ENCODE results near the gene CAPS2. TPM values are rescaled to one million over a fixed set of nuclear protein-coding genes. Genes with fewer than 3 reads are reported as not detected.

CAPS2 gene
- total RNA-seq, result 2.1 to 7.6 TPM (median 2.4 TPM) in 3 replicates
- long read RNA-seq, partial matches to known transcripts, result 0 of 4 reads
- long read RNA-seq, other reads (novel, unspliced or antisense), result 4 of 4 reads

DNA sequence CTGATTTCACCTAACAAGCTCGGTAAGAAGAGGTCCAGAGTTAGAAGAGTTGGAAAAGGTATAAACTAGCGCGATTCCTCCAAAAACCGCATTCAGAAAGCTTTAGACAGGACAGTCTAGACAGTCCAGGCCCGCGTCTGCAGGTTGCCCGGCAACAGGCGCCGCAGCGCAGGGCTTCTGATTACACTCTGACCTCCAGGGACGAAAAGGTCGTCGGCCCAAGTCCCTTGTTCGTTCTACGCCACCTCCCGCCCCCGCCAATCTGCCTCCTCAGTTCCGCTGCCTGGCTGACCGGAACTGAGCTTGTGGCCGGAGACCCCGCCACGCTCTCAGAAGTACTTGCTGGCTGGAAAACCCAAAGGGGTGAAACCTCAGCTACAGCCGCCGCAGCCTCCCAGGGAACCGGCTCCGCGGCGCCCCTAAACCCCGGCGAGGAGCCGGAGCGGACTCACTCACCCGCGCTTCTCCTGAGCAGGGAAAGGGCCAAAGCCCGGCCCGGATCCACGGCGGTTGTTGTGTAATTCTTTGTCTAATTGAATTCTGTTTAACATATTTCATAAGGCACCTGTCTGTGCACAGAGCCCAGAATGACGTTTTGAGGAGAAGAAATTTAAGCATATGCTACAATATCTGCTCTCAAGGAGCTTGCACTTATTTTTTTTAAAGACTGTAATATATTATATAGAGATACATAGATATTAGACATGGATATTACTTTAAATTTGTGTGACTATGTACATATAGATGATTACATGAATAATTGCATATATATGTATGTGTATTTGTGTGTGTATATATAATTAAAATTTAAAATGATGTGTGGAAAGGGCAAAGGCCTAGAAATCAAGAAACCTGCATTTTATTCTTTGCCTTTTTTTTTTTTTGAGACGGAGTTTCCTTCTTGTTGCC, at the start of gene CAPS2:
Gene CAPS2, minus strand, starts transcription at position 407 of the 909 bp plus-strand sequence. CDS start 3,826 bp downstream, outside the sequence.
- Mint-ChIP-seq H3K27me3 (ENCODE audit: low read depth) (no peaks in the 10 kb centered on the region), H3K9me3 (ENCODE audit: low read depth) (no peaks in the 10 kb centered on the region), H3K4me3 (ENCODE audit: unreplicated experiment) (peak within 1 kb of the TSS; percentile 98), H3K36me3 (ENCODE audit: low read depth) (no peaks in the 10 kb centered on the region), H3K4me1 (ENCODE audit: low read depth) (peaks cover 23% of the 10 kb centered on the region), H3K27ac (ENCODE audit: unreplicated experiment) (peak within 1 kb of the TSS; percentile 89)
- TF ChIP-seq, protein P1, sequence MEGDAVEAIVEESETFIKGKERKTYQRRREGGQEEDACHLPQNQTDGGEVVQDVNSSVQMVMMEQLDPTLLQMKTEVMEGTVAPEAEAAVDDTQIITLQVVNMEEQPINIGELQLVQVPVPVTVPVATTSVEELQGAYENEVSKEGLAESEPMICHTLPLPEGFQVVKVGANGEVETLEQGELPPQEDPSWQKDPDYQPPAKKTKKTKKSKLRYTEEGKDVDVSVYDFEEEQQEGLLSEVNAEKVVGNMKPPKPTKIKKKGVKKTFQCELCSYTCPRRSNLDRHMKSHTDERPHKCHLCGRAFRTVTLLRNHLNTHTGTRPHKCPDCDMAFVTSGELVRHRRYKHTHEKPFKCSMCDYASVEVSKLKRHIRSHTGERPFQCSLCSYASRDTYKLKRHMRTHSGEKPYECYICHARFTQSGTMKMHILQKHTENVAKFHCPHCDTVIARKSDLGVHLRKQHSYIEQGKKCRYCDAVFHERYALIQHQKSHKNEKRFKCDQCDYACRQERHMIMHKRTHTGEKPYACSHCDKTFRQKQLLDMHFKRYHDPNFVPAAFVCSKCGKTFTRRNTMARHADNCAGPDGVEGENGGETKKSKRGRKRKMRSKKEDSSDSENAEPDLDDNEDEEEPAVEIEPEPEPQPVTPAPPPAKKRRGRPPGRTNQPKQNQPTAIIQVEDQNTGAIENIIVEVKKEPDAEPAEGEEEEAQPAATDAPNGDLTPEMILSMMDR (IDR thresholded peaks at IDR 0.05), result peak; percentile 13
- DNase-seq (ENCODE audit: low spot score), result peak; percentile 95

GRCh38 chr12:75378354-75378753, 48.2 kb upstream of the CAPS2 start:
- H3K4me1 Mint-ChIP-seq (ENCODE audit: low read depth), result peaks cover 12% of the 10 kb centered on the region
- TF ChIP-seq, protein P1 (IDR thresholded peaks at IDR 0.05), result no peak
- no peaks in the 10 kb centered on the region for H3K9me3 Mint-ChIP-seq (ENCODE audit: low read depth)
- DNase-seq (ENCODE audit: low spot score), result no peak
- H3K27ac Mint-ChIP-seq (ENCODE audit: unreplicated experiment), result peak overlapping the region; percentile 84
- H3K4me3 Mint-ChIP-seq (ENCODE audit: unreplicated experiment), result no peak overlapping the region
- no peaks in the 10 kb centered on the region for H3K36me3 Mint-ChIP-seq (ENCODE audit: low read depth)
- H3K27me3 Mint-ChIP-seq (ENCODE audit: low read depth), result no peaks in the 10 kb centered on the region

GRCh38 chr12:75374971-75375370, 44.8 kb upstream of the CAPS2 start:
- Mint-ChIP-seq H3K4me1 (ENCODE audit: low read depth) (peaks cover 12% of the 10 kb centered on the region), H3K4me3 (ENCODE audit: unreplicated experiment) (no peak overlapping the region), H3K27me3 (ENCODE audit: low read depth) (no peaks in the 10 kb centered on the region), H3K27ac (ENCODE audit: unreplicated experiment) (no peak overlapping the region), H3K9me3 (ENCODE audit: low read depth) (no peaks in the 10 kb centered on the region), H3K36me3 (ENCODE audit: low read depth) (no peaks in the 10 kb centered on the region)
- DNase-seq (ENCODE audit: low spot score), result no peak
- TF ChIP-seq, protein P1 (IDR thresholded peaks at IDR 0.05), result no peak

DNA sequence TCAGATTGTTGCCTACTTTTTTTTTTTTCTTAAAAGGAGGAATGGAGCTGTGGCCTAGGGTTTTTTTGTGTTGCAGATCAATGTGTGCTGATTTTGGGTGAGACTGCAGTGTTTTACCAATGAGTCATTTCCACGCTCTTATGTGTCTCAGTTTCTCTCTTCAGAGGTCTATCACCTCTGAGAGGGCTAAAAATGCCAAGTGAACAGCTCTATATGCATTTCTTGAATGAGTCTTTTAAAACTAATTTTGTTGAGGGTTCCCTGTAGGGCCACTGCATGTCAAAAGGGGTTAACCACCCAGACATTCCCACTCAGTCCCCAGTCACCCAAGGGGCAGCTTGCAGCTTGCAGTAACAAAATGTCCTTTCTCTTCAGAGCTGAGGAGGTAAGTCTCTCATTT, 36.5 kb upstream of the CAPS2 start:
- Mint-ChIP-seq H3K27ac (ENCODE audit: unreplicated experiment) (peak overlapping the region; percentile 19), H3K4me3 (ENCODE audit: unreplicated experiment) (no peak overlapping the region), H3K36me3 (ENCODE audit: low read depth) (no peaks in the 10 kb centered on the region), H3K4me1 (ENCODE audit: low read depth) (peaks cover 11% of the 10 kb centered on the region), H3K9me3 (ENCODE audit: low read depth) (no peaks in the 10 kb centered on the region), H3K27me3 (ENCODE audit: low read depth) (no peaks in the 10 kb centered on the region)
- TF ChIP-seq, protein P1 (IDR thresholded peaks at IDR 0.05), result no peak
- no peak for DNase-seq (ENCODE audit: low spot score)

- Mint-ChIP-seq H3K4me1 (ENCODE audit: low read depth) (peaks cover 11% of the 10 kb centered on the region), H3K36me3 (ENCODE audit: low read depth) (no peaks in the 10 kb centered on the region), H3K9me3 (ENCODE audit: low read depth) (no peaks in the 10 kb centered on the region), H3K27ac (ENCODE audit: unreplicated experiment) (no peak overlapping the region), H3K27me3 (ENCODE audit: low read depth) (no peaks in the 10 kb centered on the region), H3K4me3 (ENCODE audit: unreplicated experiment) (no peak overlapping the region)
- TF ChIP-seq, protein P1 (IDR thresholded peaks at IDR 0.05), result no peak
- DNase-seq (ENCODE audit: low spot score), result no peak
Measured at GRCh38 chr12:75364919-75365318, 34.8 kb upstream of the CAPS2 start.

All from chondrocyte (in vitro differentiated cells).